Mesenchymal stem cell (in vitro differentiated cells and primary cell): ENCODE results near the gene CAMK2N2.

Experiments
- DNase-seq: peaks from one replicate; pipeline ENCODE4 v3.0.0-alpha.2; 2013
- H2AFZ ChIP-seq: one replicate; pipeline ENCODE4 v1.6.1; 2013; ENCODE audit warnings: low read depth, mild to moderate bottlenecking, control low read depth, inconsistent platforms, low read length, moderate library complexity
- H2AK5ac ChIP-seq: 2 replicates; pipeline ENCODE4 v1.6.1; 2013; ENCODE audit warnings: low read length, moderate library complexity, mild to moderate bottlenecking, inconsistent platforms; ENCODE audit not compliant: severe bottlenecking
- H2BK120ac ChIP-seq: one replicate; pipeline ENCODE4 v1.6.1; 2013; ENCODE audit warnings: low read depth, mild to moderate bottlenecking, inconsistent platforms, low read length, moderate library complexity
- H2BK12ac ChIP-seq, 2 experiments: one replicate each; pipeline ENCODE4 v1.6.1; 2013; ENCODE audit warnings: inconsistent platforms in 2 of 2, low read length in 2 of 2, mild to moderate bottlenecking in 2 of 2, moderate library complexity in 2 of 2, control low read depth in 1 of 2
- H2BK15ac ChIP-seq: one replicate; pipeline ENCODE4 v1.6.1; 2013; ENCODE audit warnings: mild to moderate bottlenecking, low read depth, inconsistent platforms; ENCODE audit not compliant: poor library complexity, severe bottlenecking
- H2BK5ac ChIP-seq: 2 replicates; pipeline ENCODE4 v1.6.1; 2013; ENCODE audit warnings: low read depth, mild to moderate bottlenecking, low read length, control low read depth, inconsistent platforms; ENCODE audit not compliant: poor library complexity, severe bottlenecking
- H3K14ac ChIP-seq, 2 experiments: one replicate each; pipeline ENCODE4 v1.6.1; 2013; ENCODE audit warnings: inconsistent platforms in 2 of 2, low read length in 2 of 2, control low read depth in 1 of 2, mild to moderate bottlenecking in 1 of 2, moderate library complexity in 1 of 2
- H3K18ac ChIP-seq, 2 experiments: one replicate each; pipeline ENCODE4 v1.6.1; 2013; ENCODE audit warnings: inconsistent platforms in 2 of 2, low read length in 2 of 2, control low read depth in 1 of 2, low read depth in 1 of 2, mild to moderate bottlenecking in 1 of 2
- H3K23ac ChIP-seq, 2 experiments: one replicate each; pipeline ENCODE4 v1.6.1; 2013; ENCODE audit warnings: inconsistent platforms in 2 of 2, low read length in 2 of 2, mild to moderate bottlenecking in 2 of 2, moderate library complexity in 2 of 2, control low read depth in 1 of 2
- H3K27ac ChIP-seq: 2 replicates; pipeline ENCODE4 v1.5.1; 2013; ENCODE audit warnings: mild to moderate bottlenecking, moderate library complexity, low read length, control low read depth, inconsistent platforms; ENCODE audit not compliant: poor library complexity, severe bottlenecking
- H3K27me3 ChIP-seq, 2 experiments: 2 replicates each; pipeline versions ENCODE4 v1.6.1 to v1.7.0; 2013; ENCODE audit warnings: low read length in 2 of 2, mild to moderate bottlenecking in 2 of 2, moderate library complexity in 2 of 2, control low read depth in 1 of 2, inconsistent platforms in 1 of 2; ENCODE audit not compliant: control insufficient read depth in 1 of 2, insufficient read depth in 1 of 2
- H3K36me3 ChIP-seq, 2 experiments: 2 replicates each; pipeline versions ENCODE4 v1.6.1 to v1.7.0; 2013; ENCODE audit warnings: low read length in 2 of 2, control low read depth in 1 of 2, inconsistent platforms in 1 of 2, low read depth in 1 of 2, mild to moderate bottlenecking in 1 of 2; ENCODE audit not compliant: insufficient read depth in 2 of 2, control insufficient read depth in 1 of 2
- H3K4ac ChIP-seq, 2 experiments: one replicate each; pipeline ENCODE4 v1.6.1; 2013; ENCODE audit warnings: inconsistent platforms in 2 of 2, low read length in 2 of 2, mild to moderate bottlenecking in 2 of 2, moderate library complexity in 2 of 2, control low read depth in 1 of 2, low read depth in 1 of 2
- H3K4me1 ChIP-seq: 2 replicates; pipeline ENCODE4 v1.6.1; 2013; ENCODE audit warnings: low read depth, low read length, control low read depth; ENCODE audit not compliant: control insufficient read depth, insufficient read depth
- H3K4me2 ChIP-seq: 2 replicates; pipeline ENCODE4 v1.6.1; 2013; ENCODE audit warnings: low read length, mild to moderate bottlenecking, inconsistent platforms; ENCODE audit not compliant: poor library complexity, severe bottlenecking
- H3K4me3 ChIP-seq, 2 experiments: 2 replicates each; pipeline versions ENCODE4 v1.5.1 to v1.7.0; 2013; ENCODE audit warnings: low read length in 2 of 2, mild to moderate bottlenecking in 2 of 2, control low read depth in 1 of 2, low read depth in 1 of 2; ENCODE audit not compliant: insufficient read depth in 1 of 2
- H3K79me1 ChIP-seq: replicated peaks from 2 replicates; pipeline ENCODE4 v1.6.1; 2013; ENCODE audit warnings: mild to moderate bottlenecking, control low read depth, low read length, inconsistent platforms; ENCODE audit not compliant: poor library complexity, severe bottlenecking
- H3K9ac ChIP-seq: 2 replicates; pipeline ENCODE4 v1.7.0; 2013; ENCODE audit warnings: mild to moderate bottlenecking, low read length, moderate library complexity
- H3K9me3 ChIP-seq: 2 replicates; pipeline ENCODE4 v1.7.0; 2013; ENCODE audit warnings: mild to moderate bottlenecking, low read length; ENCODE audit not compliant: control insufficient read depth
- H4K8ac ChIP-seq: one replicate; pipeline ENCODE4 v1.6.1; 2013; ENCODE audit warnings: inconsistent platforms, mild to moderate bottlenecking, low read length, moderate library complexity
- H4K91ac ChIP-seq: one replicate; pipeline ENCODE4 v1.6.1; 2013; ENCODE audit warnings: mild to moderate bottlenecking, low read length, inconsistent platforms
- WGBS: methylation state at CpG from one replicate; pipeline ENCODE4 v1.1.7; 2013; ENCODE audit warnings: mixed read lengths; 5-methylcytosine and 5-hydroxymethylcytosine counted together

CAMK2N2 gene

DNA sequence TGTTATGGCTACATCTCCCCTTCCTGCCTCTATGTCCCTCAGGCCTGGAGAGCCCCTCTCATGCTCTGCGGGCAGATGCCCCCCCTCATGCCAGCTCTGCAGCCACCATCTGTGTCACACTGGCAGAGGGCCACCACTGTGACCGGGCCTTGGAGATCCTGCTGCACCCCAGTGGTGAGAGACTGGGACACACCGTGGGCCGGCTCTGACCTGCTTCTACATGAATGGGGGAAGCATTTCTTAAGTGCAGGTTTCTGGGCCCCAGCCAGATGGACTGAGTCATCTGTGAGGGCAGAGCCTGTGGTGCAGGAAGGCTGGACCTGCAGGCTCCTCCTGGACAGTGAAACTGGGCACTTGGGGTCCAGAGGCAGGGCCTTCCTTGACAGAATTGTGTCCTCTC, 27.1 kb downstream of the CAMK2N2 start:
- no peak overlapping the region for H2AK5ac ChIP-seq
- H2AFZ ChIP-seq = no peak overlapping the region
- H3K14ac ChIP-seq = peak overlapping the region in 1 of 2 experiments; percentile 30
- H3K4me2 ChIP-seq = no peak overlapping the region
- H3K18ac ChIP-seq = no peak overlapping the region
- H3K27ac ChIP-seq = no peak overlapping the region
- H3K36me3 ChIP-seq = no peaks in the 10 kb centered on the region
- H3K27me3 ChIP-seq = peaks cover 38 to 76% of the 10 kb centered on the region in 2 experiments
- H4K8ac ChIP-seq = no peak overlapping the region
- H3K9ac ChIP-seq = no peak overlapping the region
- H4K91ac ChIP-seq = no peak overlapping the region
- WGBS = 52% methylated on average over 4 of the region's 4 CpGs
- H3K79me1 ChIP-seq = no peaks in the 10 kb centered on the region
- peaks cover 24% of the 10 kb centered on the region for H3K4me1 ChIP-seq
- no peak overlapping the region for H2BK15ac ChIP-seq
- no peak overlapping the region for H3K4ac ChIP-seq
- H3K9me3 ChIP-seq = no peaks in the 10 kb centered on the region
- peak; percentile 68 for DNase-seq
- no peak overlapping the region for H2BK5ac ChIP-seq
- no peak overlapping the region for H3K23ac ChIP-seq
- H2BK12ac ChIP-seq = no peak overlapping the region
- H3K4me3 ChIP-seq = no peak overlapping the region
- no peak overlapping the region for H2BK120ac ChIP-seq

DNA sequence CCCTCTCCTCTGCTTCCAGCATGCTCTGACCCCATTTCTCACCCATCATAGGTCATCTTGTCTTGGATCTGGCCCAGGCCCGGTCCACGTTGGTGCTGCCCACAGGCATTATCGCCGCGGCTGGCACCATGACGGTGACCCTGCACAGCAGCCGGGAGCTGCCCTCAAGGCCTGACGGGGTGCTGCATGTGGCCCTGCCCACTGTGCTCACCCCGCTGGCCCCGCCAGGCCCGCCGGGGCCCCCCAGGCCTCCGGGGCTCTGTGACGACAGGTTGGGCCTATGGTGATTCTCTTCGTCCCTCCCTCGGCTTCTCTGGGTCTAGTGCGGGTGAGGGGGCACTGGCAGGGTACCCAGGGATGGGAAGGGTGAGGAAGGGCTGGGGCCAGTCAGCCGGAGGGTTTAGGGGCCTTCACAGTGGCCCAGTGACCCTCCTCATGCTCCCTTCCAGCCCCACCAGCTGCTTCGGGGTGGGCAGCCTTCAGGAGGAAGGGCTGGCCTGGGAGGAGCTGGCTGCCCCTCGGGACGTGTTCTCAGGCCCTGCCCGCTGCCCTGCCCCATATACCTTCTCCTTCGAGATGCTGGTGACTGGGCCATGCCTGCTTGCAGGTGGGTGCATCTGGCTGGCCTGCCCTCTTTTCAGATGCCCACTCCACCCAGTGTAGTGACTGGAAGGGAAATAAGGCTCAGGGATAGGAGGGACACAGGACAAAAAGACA, 28.1 kb downstream of the CAMK2N2 start:
- H3K9me3 ChIP-seq = no peaks in the 10 kb centered on the region
- no peak overlapping the region for H3K4me3 ChIP-seq
- H3K14ac ChIP-seq = no peak overlapping the region
- no peaks in the 10 kb centered on the region for H3K79me1 ChIP-seq
- DNase-seq = no peak
- H3K23ac ChIP-seq = no peak overlapping the region
- H2BK5ac ChIP-seq = no peak overlapping the region
- no peak overlapping the region for H2BK120ac ChIP-seq
- H3K27ac ChIP-seq = no peak overlapping the region
- H2AK5ac ChIP-seq = no peak overlapping the region
- no peaks in the 10 kb centered on the region for H3K36me3 ChIP-seq
- no peak overlapping the region for H3K9ac ChIP-seq
- no peak overlapping the region for H4K91ac ChIP-seq
- H2BK12ac ChIP-seq = no peak overlapping the region
- H3K18ac ChIP-seq = no peak overlapping the region
- H4K8ac ChIP-seq = no peak overlapping the region
- no peak overlapping the region for H2BK15ac ChIP-seq
- WGBS = 87% methylated on average over 21 of the region's 23 CpGs
- no peak overlapping the region for H2AFZ ChIP-seq
- H3K4ac ChIP-seq = no peak overlapping the region
- peaks cover 27% of the 10 kb centered on the region for H3K4me1 ChIP-seq
- no peak overlapping the region for H3K4me2 ChIP-seq
- peaks cover 46 to 79% of the 10 kb centered on the region in 2 experiments for H3K27me3 ChIP-seq

DNA sequence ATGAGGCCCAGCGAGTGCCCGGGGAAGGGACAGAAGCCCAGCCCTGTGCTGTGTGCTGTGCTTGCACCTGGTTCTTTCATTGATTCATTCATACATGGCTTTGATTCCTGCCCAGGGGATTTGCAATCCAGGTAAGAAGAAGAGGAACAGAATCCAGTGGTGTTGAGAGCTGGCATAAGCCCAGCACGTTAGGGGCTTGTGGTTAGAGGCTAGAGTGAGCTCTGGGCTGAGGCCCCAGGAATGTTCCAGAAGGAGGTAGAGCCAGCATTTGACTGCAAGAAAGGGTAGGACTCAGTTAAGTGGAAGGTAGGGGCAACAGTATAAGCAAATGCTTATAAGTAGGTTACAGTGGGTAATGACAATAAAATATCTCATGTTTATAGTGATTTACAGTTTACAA, 29.7 kb downstream of the CAMK2N2 start:
- no peak for DNase-seq
- H3K9ac ChIP-seq = no peak overlapping the region
- H3K14ac ChIP-seq = no peak overlapping the region
- H3K4me2 ChIP-seq = no peak overlapping the region
- H3K18ac ChIP-seq = no peak overlapping the region
- no peak overlapping the region for H4K8ac ChIP-seq
- no peak overlapping the region for H2BK5ac ChIP-seq
- H3K4me3 ChIP-seq = no peak overlapping the region
- H4K91ac ChIP-seq = no peak overlapping the region
- peaks cover 27% of the 10 kb centered on the region for H3K4me1 ChIP-seq
- H2AK5ac ChIP-seq = no peak overlapping the region
- whole genome bisulfite sequencing = 82% methylated on average over 3 of the region's 3 CpGs
- peaks cover 57 to 78% of the 10 kb centered on the region in 2 experiments for H3K27me3 ChIP-seq
- no peaks in the 10 kb centered on the region for H3K36me3 ChIP-seq
- H2BK12ac ChIP-seq = no peak overlapping the region
- H3K27ac ChIP-seq = no peak overlapping the region
- H2BK120ac ChIP-seq = no peak overlapping the region
- H2BK15ac ChIP-seq = no peak overlapping the region
- no peak overlapping the region for H2AFZ ChIP-seq
- H3K4ac ChIP-seq = no peak overlapping the region
- no peaks in the 10 kb centered on the region for H3K9me3 ChIP-seq
- no peaks in the 10 kb centered on the region for H3K79me1 ChIP-seq
- H3K23ac ChIP-seq = no peak overlapping the region

DNA sequence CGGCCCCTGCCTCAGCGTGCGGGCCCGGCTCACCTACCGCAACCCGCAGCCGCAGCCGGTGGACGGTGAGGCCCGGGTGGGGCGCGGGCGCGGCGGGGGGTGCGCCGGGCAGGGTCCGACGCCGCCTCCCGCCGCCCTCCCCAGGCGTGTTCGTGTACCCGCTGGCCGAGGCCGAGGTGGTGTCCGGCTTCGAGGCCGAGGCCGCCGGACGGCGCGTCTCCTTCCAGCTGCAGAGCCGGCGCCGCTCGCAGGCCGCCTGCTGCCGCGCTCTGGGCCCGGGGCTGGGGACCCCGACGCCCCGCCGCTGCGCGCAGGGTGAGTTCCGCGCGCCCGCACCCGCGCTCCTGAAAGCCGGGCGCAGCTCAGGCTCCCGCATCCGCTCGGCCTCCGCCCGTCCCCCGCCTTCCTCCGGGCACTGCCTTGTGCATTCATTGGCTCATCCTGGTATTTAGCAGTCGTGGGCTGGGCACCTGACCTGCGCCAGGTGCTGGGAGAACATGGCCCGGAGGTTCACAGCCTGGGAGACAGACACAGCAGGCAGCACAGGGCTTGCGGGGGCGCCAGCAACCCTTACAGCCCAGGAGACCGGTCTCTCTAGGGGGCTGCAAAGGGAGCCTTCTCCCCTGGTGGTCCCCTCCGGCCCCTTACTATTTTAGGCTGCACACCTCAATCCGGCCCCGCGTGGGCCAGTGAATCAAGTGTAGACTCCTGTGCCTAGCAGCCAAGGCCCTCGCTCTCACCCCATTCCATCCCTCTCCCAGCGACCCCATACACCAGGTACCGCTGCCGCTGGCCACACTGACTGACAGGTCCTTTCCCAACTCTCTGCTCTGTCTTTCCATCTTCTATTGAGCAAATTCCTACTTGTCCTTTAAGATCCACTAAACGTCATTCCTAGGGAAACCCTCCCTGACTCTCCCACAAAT, 30.5 kb downstream of the CAMK2N2 start:
- no peak for DNase-seq
- H3K4me3 ChIP-seq = peak overlapping the region in 1 of 2 experiments; percentile 39
- H3K27me3 ChIP-seq = peaks cover 54 to 78% of the 10 kb centered on the region in 2 experiments
- no peak overlapping the region for H2BK5ac ChIP-seq
- no peaks in the 10 kb centered on the region for H3K36me3 ChIP-seq
- no peak overlapping the region for H3K9ac ChIP-seq
- no peaks in the 10 kb centered on the region for H3K79me1 ChIP-seq
- H3K9me3 ChIP-seq = no peaks in the 10 kb centered on the region
- H3K4me1 ChIP-seq = peaks cover 27% of the 10 kb centered on the region
- peak overlapping the region; percentile 54 for H3K4me2 ChIP-seq
- H2AK5ac ChIP-seq = no peak overlapping the region
- no peak overlapping the region for H2AFZ ChIP-seq
- H4K91ac ChIP-seq = no peak overlapping the region
- WGBS = 14% methylated on average over 64 of the region's 79 CpGs
- no peak overlapping the region for H2BK12ac ChIP-seq
- no peak overlapping the region for H4K8ac ChIP-seq
- no peak overlapping the region for H3K27ac ChIP-seq
- peak overlapping the region in 1 of 2 experiments; percentile 32 for H3K23ac ChIP-seq
- H2BK15ac ChIP-seq = no peak overlapping the region
- no peak overlapping the region for H3K14ac ChIP-seq
- no peak overlapping the region for H2BK120ac ChIP-seq
- H3K4ac ChIP-seq = no peak overlapping the region
- no peak overlapping the region for H3K18ac ChIP-seq
